ENCODE data around the gene ATP8B2.
"Not testable (repeated sequence)": the region's sequence is repeated elsewhere in the genome, so short reads cannot be mapped to it uniquely, and the experiment has no call there.

The ATP8B2 gene

DNA sequence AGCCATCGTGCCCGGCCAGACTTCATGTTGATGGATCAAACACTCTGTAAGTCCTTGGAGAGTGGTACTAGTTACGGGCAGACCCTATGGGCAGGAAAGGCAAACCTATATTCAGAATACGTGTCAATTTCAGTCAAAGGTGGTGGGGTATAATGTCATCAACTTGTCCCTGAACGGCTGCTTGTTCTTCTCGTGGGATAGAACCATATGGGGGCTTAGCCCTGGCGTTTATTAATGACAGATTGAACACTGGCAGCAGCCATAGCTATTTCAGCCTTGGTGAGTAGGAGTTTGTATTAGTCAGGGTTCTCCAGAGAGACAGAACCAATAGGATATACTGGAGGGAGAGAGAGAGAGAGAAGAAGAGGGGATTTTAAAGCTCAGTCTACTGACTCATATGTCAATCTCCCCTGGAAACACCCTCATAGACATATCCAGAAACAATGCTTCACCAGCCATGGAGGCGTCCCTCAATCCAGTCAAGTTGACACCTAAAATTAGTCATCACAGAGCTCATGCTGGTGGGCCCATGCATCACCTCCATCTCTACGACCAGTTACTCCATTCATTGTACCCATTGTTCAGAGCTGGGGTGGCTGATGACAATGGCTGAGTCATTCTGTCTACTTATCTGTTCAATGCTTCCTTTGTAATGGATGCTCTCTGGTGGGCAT lies 20.5 kb upstream of the ATP8B2 start:
- in situ Hi-C loops (cut with MboI; ENCODE audit: low pct_unique_long_range_greater_than_20kb, low sequenced_read_pairs, unreplicated experiment) = no loop called here

GRCh38 chr1:154306151-154306550 lies 19.2 kb upstream of the ATP8B2 start:
- TF ChIP-seq CTCF (IDR thresholded peaks at IDR 0.05; ENCODE audit: extremely low read depth, insufficient read depth, missing control alignments) = no peak
- no peak for DNase-seq (ENCODE audit: low spot score)
- in situ Hi-C loops (cut with MboI; ENCODE audit: low pct_unique_long_range_greater_than_20kb, low sequenced_read_pairs, unreplicated experiment) = no loop called here

More for the DNA sequence above, 20.5 kb upstream of the ATP8B2 start:
- no peak for DNase-seq (ENCODE audit: low spot score)
- no peak for TF ChIP-seq CTCF (IDR thresholded peaks at IDR 0.05; ENCODE audit: extremely low read depth, insufficient read depth, missing control alignments)

- DNase-seq (ENCODE audit: low spot score); in situ Hi-C loops (cut with MboI; ENCODE audit: low pct_unique_long_range_greater_than_20kb, low sequenced_read_pairs, unreplicated experiment): not testable (repeated sequence)
Measured at GRCh38 chr1:154307670-154308270, 17.6 kb upstream of the ATP8B2 start.

DNA sequence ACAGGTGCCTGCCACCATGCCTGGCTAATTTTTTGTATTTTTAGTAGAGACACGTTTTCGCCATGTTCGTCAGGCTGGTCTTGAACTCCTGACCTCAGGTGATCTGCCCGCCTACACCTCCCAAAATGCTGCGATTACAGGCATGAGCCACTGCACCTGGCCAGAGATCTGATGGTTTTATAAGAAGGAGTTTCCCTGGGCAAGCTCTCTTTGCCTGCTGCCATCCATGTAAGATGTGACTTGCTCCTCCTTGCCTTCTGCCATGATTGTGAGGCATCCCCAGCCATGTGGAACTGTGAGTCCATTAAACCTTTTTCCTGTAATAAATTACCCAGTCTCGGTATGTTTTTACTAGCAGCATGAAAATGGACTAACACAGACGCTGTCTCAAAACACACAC lies 16.2 kb upstream of the ATP8B2 start:
- in situ Hi-C loops (cut with MboI; ENCODE audit: low pct_unique_long_range_greater_than_20kb, low sequenced_read_pairs, unreplicated experiment); DNase-seq (ENCODE audit: low spot score): not testable (repeated sequence)

GRCh38 chr1:154312229-154313065 lies 12.9 kb upstream of the ATP8B2 start:
- DNase-seq (ENCODE audit: low spot score); in situ Hi-C loops (cut with MboI; ENCODE audit: low pct_unique_long_range_greater_than_20kb, low sequenced_read_pairs, unreplicated experiment): not testable (repeated sequence)

GRCh38 chr1:154313066-154313356 lies 12.3 kb upstream of the ATP8B2 start:
- no peak for TF ChIP-seq CTCF (IDR thresholded peaks at IDR 0.05; ENCODE audit: extremely low read depth, insufficient read depth, missing control alignments)
- in situ Hi-C loops (cut with MboI; ENCODE audit: low pct_unique_long_range_greater_than_20kb, low sequenced_read_pairs, unreplicated experiment) = no loop called here
- DNase-seq (ENCODE audit: low spot score) = no peak

DNA sequence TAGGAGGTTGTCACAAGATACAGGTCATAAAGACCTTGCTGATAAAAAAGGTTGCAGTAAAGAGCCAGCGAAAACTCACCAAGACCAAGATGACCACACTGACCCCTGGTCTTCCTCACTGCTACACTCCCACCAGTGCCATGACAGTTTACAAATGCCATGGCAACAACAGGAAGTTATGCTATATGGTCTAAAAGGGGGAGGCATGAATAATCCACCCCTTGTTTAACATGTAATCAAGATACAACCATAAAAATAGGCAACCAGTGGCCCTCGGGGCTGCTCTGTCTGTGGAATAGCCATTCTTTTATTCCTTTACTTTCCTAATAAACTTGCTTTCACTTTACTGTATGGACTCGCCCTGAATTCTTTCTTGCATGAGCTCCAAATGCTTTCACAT lies 11.1 kb upstream of the ATP8B2 start:
- in situ Hi-C loops (cut with MboI; ENCODE audit: low pct_unique_long_range_greater_than_20kb, low sequenced_read_pairs, unreplicated experiment); DNase-seq (ENCODE audit: low spot score): not testable (repeated sequence)

DNA sequence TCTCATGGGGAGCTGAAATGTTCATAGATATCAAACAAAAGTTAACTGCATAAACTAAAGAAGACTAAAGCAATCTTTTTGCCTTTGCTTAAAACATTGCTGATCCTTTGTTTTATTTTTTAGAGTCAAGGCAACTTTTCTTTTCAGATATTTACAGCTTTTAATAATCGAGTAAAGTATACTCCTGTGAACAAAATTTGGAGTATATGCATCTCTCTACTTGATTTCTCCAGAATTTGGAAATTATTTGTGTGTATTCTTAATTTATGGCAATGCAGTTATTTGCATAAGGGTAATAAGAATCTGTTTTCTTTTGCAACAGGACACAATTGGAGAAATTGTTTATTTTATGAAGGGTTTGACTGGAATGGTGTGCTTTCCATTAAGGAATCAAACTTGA lies 8.6 kb upstream of the ATP8B2 start:
- in situ Hi-C loops (cut with MboI; ENCODE audit: low pct_unique_long_range_greater_than_20kb, low sequenced_read_pairs, unreplicated experiment) = no loop called here
- no peak for DNase-seq (ENCODE audit: low spot score)
- no peak for TF ChIP-seq CTCF (IDR thresholded peaks at IDR 0.05; ENCODE audit: extremely low read depth, insufficient read depth, missing control alignments)
